IPS-20b (cell line): ENCODE measurements around the gene NTSR1.

Experiments used
- H3K27ac ChIP-seq: one replicate; pipeline ENCODE4 v1.5.1; 2013; ENCODE audit warnings: low read length
- H3K27me3 ChIP-seq: 2 replicates; pipeline ENCODE4 v1.6.1; 2013; ENCODE audit warnings: mild to moderate bottlenecking, low read length, inconsistent platforms; ENCODE audit not compliant: insufficient read depth
- H3K36me3 ChIP-seq: 2 replicates; pipeline ENCODE4 v1.6.1; 2013; ENCODE audit warnings: low read depth, mild to moderate bottlenecking, inconsistent platforms, low read length, moderate library complexity; ENCODE audit not compliant: insufficient read depth
- H3K4me1 ChIP-seq: 2 replicates; pipeline ENCODE4 v1.6.1; 2013; ENCODE audit warnings: mild to moderate bottlenecking, control low read depth, inconsistent platforms, low read length, moderate library complexity; ENCODE audit not compliant: insufficient read depth
- H3K4me3 ChIP-seq: 2 replicates; pipeline ENCODE4 v1.5.1; 2013; ENCODE audit warnings: mild to moderate bottlenecking, low read length, inconsistent platforms
- H3K9ac ChIP-seq: 2 replicates; pipeline ENCODE4 v1.6.1; 2013; ENCODE audit warnings: low read depth, mild to moderate bottlenecking, inconsistent platforms, low read length, moderate library complexity
- H3K9me3 ChIP-seq: 2 replicates; pipeline ENCODE4 v1.6.1; 2013; ENCODE audit warnings: mild to moderate bottlenecking, low read depth, low read length, inconsistent platforms; ENCODE audit not compliant: insufficient read depth

NTSR1 gene

GRCh38 chr20:62724692-62725595 is 16.3 kb downstream of the NTSR1 start:
- H3K4me1 ChIP-seq: no peaks in the 10 kb centered on the region
- H3K36me3 ChIP-seq: no peaks in the 10 kb centered on the region
- H3K9ac ChIP-seq: no peak overlapping the region
- no peak overlapping the region for H3K4me3 ChIP-seq
- H3K9me3 ChIP-seq: peaks cover 19% of the 10 kb centered on the region
- H3K27me3 ChIP-seq: no peaks in the 10 kb centered on the region; the same call in 1 of the 2 replicates
- H3K27ac ChIP-seq: no peak overlapping the region

- Histone ChIP-seq H3K4me1 (no peaks in the 10 kb centered on the region), H3K27me3 (no peaks in the 10 kb centered on the region; the same call in 1 of the 2 replicates), H3K4me3 (no peak overlapping the region), H3K9me3 (peaks cover 13% of the 10 kb centered on the region), H3K9ac (no peak overlapping the region), H3K27ac (no peak overlapping the region), H3K36me3 (no peaks in the 10 kb centered on the region)
Measured at GRCh38 chr20:62725596-62726268, 17.1 kb downstream of the NTSR1 start.

DNA sequence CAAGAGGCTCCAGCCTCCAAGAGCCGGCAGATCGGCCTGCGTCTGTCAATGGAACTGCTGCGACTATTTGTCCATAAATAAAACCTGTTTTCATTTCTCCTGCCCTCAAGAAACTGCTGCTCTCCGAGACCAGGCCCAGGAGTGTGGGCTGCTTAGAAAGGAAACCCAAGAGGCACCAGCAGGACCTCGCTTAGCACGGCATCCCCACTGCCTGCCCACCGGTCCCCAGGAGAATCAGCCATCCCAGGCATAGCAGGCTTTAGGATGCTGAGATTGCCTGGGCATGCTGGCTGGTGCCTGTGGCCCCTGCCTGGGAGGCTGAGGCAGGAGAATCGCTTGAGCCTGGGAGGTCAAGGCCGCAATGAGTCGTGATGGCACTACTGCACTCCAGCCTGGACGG is 17.6 kb downstream of the NTSR1 start:
- Histone ChIP-seq H3K4me1 (no peaks in the 10 kb centered on the region), H3K27me3 (no peaks in the 10 kb centered on the region; the same call in 1 of the 2 replicates), H3K4me3 (no peak overlapping the region), H3K9ac (no peak overlapping the region), H3K36me3 (no peaks in the 10 kb centered on the region), H3K9me3 (peaks cover 7% of the 10 kb centered on the region), H3K27ac (no peak overlapping the region)

GRCh38 chr20:62726716-62727583 is 18.3 kb downstream of the NTSR1 start:
- Histone ChIP-seq H3K27ac (no peak overlapping the region), H3K4me1 (no peaks in the 10 kb centered on the region), H3K9ac (no peak overlapping the region), H3K27me3 (no peaks in the 10 kb centered on the region; the same call in 1 of the 2 replicates), H3K36me3 (no peaks in the 10 kb centered on the region), H3K4me3 (no peak overlapping the region), H3K9me3 (peaks cover under 1% of the 10 kb centered on the region; the same call in 1 of the 2 replicates)

DNA sequence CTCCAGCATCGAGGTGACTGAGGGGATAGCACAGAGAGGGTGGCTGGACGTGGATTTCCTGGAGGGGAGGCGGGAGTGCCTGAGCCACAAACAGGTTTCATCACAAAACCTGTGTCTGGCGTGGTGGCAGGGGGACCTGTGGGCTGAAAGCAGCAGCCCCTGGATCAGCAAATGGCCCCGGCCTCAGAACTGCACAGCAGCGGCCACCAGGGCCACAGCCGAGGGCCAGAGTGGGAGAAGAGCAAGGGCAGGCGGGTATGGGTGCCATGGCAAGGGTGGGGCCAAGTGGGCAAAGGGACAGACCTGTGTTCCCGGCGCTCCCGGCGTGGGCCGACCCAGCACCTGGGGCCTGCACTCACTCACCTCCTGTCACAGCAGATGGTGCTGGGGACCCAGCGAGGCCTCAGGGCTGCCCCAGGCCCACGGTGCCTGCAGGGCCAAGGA is 19.0 kb downstream of the NTSR1 start:
- Histone ChIP-seq H3K9me3 (no peaks in the 10 kb centered on the region), H3K36me3 (no peaks in the 10 kb centered on the region), H3K27ac (no peak overlapping the region), H3K4me3 (no peak overlapping the region), H3K27me3 (no peaks in the 10 kb centered on the region; the same call in 1 of the 2 replicates), H3K4me1 (no peaks in the 10 kb centered on the region), H3K9ac (no peak overlapping the region)

DNA sequence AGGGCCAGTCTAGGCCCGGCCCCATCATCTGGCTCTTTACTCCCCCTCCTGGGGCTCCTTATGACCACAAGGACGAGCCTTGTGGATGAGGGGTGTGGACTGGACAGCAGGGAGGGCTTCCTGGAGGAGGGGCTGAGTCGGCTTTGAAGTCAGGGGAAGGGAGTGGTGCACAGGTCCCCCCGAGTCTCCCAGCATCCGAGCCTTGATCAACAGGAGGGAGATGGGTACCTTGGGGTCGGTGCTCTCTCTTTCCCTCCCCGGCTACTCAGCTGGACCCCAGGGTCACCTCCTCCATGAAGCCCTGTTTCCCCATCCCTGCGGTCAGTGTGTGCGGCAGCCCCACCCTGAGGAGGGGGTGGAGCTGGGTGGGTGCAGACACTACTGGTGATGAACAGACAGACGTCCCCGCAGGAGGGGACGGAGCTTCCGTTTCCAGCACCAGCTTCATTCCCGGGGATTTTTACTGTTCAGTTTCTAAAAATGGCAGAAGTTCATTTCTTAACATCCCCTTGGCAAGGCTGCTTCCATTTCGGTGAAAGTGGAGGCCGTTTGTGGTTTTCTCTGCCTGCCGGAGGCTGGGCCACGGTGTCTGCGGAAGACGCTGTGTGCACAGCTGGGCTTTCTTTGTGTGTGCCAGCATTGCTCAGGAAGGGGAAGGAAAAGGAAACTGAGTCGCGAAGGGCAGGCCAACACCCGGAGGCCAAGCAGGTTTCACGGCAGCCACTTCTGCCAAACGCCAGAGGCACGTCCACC is 19.6 kb downstream of the NTSR1 start:
- H3K36me3 ChIP-seq: no peaks in the 10 kb centered on the region
- no peak overlapping the region for H3K27ac ChIP-seq
- H3K4me3 ChIP-seq: no peak overlapping the region
- H3K9me3 ChIP-seq: no peaks in the 10 kb centered on the region
- H3K9ac ChIP-seq: no peak overlapping the region
- H3K4me1 ChIP-seq: no peaks in the 10 kb centered on the region
- no peaks in the 10 kb centered on the region for H3K27me3 ChIP-seq

DNA sequence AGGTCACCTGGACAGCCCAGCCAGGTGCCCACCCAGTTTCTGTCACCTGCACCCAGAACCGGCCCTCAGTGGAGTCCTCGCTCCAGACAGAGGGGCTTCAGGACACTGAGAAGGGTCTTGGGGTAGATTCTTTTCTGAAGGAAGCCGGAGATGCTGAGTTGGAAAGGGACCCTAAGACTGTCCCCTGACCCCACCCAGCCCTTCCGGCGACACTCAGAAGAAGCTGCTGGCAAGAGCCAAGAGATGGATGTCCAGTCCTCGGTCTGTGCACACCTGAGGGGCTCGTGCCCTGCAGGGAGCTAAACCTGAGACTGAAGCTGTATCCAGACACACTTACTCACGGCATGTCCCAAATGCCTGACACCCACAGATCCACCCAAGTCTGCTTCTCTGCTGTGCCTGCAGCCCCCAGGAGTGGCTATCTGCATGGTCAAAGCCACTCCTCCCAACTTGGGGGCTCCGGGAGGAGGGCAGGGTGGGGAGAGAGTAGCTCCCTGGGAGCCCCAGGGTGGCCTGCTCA is 20.2 kb downstream of the NTSR1 start:
- H3K27me3 ChIP-seq: peaks cover 4% of the 10 kb centered on the region; the same call in 1 of the 2 replicates
- H3K9ac ChIP-seq: no peak overlapping the region
- no peak overlapping the region for H3K27ac ChIP-seq
- H3K4me3 ChIP-seq: no peak overlapping the region
- no peaks in the 10 kb centered on the region for H3K36me3 ChIP-seq
- no peaks in the 10 kb centered on the region for H3K9me3 ChIP-seq
- no peaks in the 10 kb centered on the region for H3K4me1 ChIP-seq

DNA sequence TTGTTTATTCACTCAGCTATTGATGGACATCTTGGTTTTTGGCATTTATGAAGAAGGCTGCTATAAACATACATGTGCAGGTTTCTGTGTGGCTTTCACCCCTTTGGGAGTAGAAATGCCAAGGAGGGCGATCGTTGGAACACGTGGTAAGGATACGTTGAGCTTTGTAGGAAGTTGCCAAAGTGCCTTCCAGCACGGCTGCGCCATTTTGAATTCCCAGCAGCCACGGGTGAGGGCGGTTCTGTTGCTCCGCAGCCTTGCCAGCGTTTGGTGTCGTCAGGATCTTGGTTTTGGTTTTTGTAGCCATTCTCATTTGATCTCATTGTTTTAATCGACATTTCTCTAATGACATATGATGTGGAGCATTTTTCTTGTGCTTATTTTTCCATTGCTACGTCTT is 21.8 kb downstream of the NTSR1 start:
- peaks cover 6% of the 10 kb centered on the region; the same call in 1 of the 2 replicates for H3K27me3 ChIP-seq
- H3K36me3 ChIP-seq: no peaks in the 10 kb centered on the region
- no peak overlapping the region for H3K9ac ChIP-seq
- no peaks in the 10 kb centered on the region for H3K4me1 ChIP-seq
- H3K9me3 ChIP-seq: no peaks in the 10 kb centered on the region
- no peak overlapping the region for H3K4me3 ChIP-seq
- H3K27ac ChIP-seq: no peak overlapping the region

GRCh38 chr20:62732031-62732760 is 23.6 kb downstream of the NTSR1 start:
- no peaks in the 10 kb centered on the region for H3K4me1 ChIP-seq

DNA sequence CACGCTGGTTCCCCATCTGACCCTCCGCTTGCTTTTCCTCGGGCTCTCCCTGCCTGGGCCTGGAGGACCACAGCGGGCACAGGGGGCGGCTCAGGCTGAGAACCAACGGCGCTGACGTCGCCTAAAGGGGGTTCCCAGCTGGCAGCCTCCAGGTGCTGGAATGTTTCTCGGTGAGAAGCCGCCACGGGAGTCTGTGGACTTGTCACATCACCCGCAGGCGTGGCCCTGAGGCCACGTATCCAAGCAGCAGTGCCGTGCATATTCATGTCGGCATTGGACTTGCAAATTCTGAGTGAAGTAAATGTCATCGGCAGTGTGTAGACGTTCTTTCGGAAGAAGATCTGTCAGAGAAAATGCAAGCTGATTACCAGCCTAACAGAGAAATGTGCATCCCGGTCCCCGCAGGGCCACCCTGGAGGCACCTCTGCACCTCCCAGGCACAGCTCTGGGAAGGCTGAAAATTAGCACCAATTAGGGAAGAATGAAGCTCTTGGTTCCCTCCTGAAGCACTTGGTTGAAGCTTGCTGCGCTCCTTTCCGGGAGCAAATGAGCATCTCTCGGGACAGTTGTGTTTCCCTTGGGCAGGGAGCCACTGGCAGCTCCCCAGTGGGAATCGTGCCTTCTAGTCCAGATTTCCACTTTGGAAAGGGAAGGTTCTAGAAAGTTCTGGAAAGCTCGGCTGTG is 24.3 kb downstream of the NTSR1 start:
- H3K9me3 ChIP-seq: no peaks in the 10 kb centered on the region
- H3K4me1 ChIP-seq: no peaks in the 10 kb centered on the region
- H3K36me3 ChIP-seq: no peaks in the 10 kb centered on the region
- no peak overlapping the region for H3K4me3 ChIP-seq
- no peak overlapping the region for H3K9ac ChIP-seq
- H3K27me3 ChIP-seq: peaks cover 6% of the 10 kb centered on the region; the same call in 1 of the 2 replicates
- no peak overlapping the region for H3K27ac ChIP-seq

More at GRCh38 chr20:62732031-62732760, 23.6 kb downstream of the NTSR1 start:
- H3K4me3 ChIP-seq: no peak overlapping the region
- peaks cover 6% of the 10 kb centered on the region; the same call in 1 of the 2 replicates for H3K27me3 ChIP-seq
- H3K36me3 ChIP-seq: no peaks in the 10 kb centered on the region
- no peak overlapping the region for H3K27ac ChIP-seq
- H3K9me3 ChIP-seq: no peaks in the 10 kb centered on the region
- H3K9ac ChIP-seq: no peak overlapping the region
